Measurements from ENCODE around the gene PSMD14. TPM values are rescaled to one million over a fixed set of nuclear protein-coding genes. Genes with fewer than 3 reads are reported as not detected.

Gene PSMD14
- total and polyA plus RNA-seq, 2 donors (not counting 1 experiment from before 2014, with no cell fraction given): 7.4 to 27.0 TPM

- peaks cover 41% of the 10 kb centered on the region for H3K79me2 ChIP-seq (ENCODE audit: control insufficient read depth, insufficient read depth, low read length)
- Mint-ChIP-seq H3K9me3 (ENCODE audit: insufficient read depth) (no peaks in the 10 kb centered on the region), H3K4me1 (peaks cover 34% of the 10 kb centered on the region), H3K27me3 (no peaks in the 10 kb centered on the region), H3K4me3 (no peak overlapping the region), H3K27ac (no peak overlapping the region)
- WGBS (ENCODE audit: insufficient coverage): 100% methylated on average over 1 of the region's 6 CpGs
- no peak for DNase-seq
- H3K9ac ChIP-seq (ENCODE audit: low read length): no peak overlapping the region
- ChIA-PET CTCF (no interaction called here), POLR2A (no interaction called here)
- H3K27me3 ChIP-seq (replicated peaks in 1 of 4; ENCODE audit: control extremely low read depth in 1 of 4, control insufficient read depth in 3 of 4, insufficient read depth in 4 of 4, low read length in 3 of 4): no peaks in the 10 kb centered on the region
- no peak for ATAC-seq (ENCODE audit: low read depth)
- H3K27ac ChIP-seq (ENCODE audit: low read length in 2 of 2): no peak overlapping the region
- H3K4me1 ChIP-seq (ENCODE audit: control insufficient read depth in 2 of 2, insufficient read depth in 2 of 2, low read length in 2 of 2): peaks cover 0 to 6% of the 10 kb centered on the region in 2 donors
- H3K9me3 ChIP-seq (ENCODE audit: control extremely low read depth in 1 of 3, control insufficient read depth in 2 of 3, insufficient read depth in 1 of 3, low read length in 2 of 3): peaks cover 0 to 1% (median 0%) of the 10 kb centered on the region in 3 donors
- H3K4me2 ChIP-seq (replicated peaks; ENCODE audit: low read depth, low read length, poor library complexity, severe bottlenecking): no peak overlapping the region
- H3K4me3 ChIP-seq (ENCODE audit: control extremely low read depth in 1 of 5, extremely low read depth in 1 of 5, insufficient read depth in 1 of 5, low read depth in 2 of 5, low read length in 4 of 5): no peak overlapping the region
- intact Hi-C loops (cut with micrococcal nuclease): no loop called here
- TF ChIP-seq CTCF (IDR thresholded peaks at IDR 0.05) (no peak), EZH2 (IDR thresholded peaks at IDR 0.05; ENCODE audit: borderline replicate concordance, insufficient read depth, low read depth, low read length, poor library complexity, severe bottlenecking) (no peak)
- H3K36me3 ChIP-seq (replicated peaks in 1 of 2; ENCODE audit: control extremely low read depth in 1 of 2, control insufficient read depth in 1 of 2, extremely low read depth in 1 of 2, insufficient read depth in 2 of 2, low read length in 1 of 2): peaks cover 0 to 5% of the 10 kb centered on the region in 2 experiments
- no peak overlapping the region for H2AFZ ChIP-seq (ENCODE audit: insufficient read depth, low read depth, low read length, poor library complexity, severe bottlenecking)
- H4K20me1 ChIP-seq (ENCODE audit: control insufficient read depth, insufficient read depth, low read length, poor library complexity, severe bottlenecking): no peaks in the 10 kb centered on the region
These were observed 43.5 kb downstream of the PSMD14 start for GRCh38 chr2:161351678-161352077.

GRCh38 chr2:161352719-161353118, 44.5 kb downstream of the PSMD14 start:
- Histone ChIP-seq H4K20me1 (ENCODE audit: control insufficient read depth, insufficient read depth, low read length, poor library complexity, severe bottlenecking) (no peaks in the 10 kb centered on the region), H3K9ac (ENCODE audit: low read length) (no peak overlapping the region), H3K79me2 (ENCODE audit: control insufficient read depth, insufficient read depth, low read length) (peaks cover 31% of the 10 kb centered on the region), H3K4me2 (replicated peaks; ENCODE audit: low read depth, low read length, poor library complexity, severe bottlenecking) (no peak overlapping the region), H3K36me3 (replicated peaks in 1 of 2; ENCODE audit: control extremely low read depth in 1 of 2, control insufficient read depth in 1 of 2, extremely low read depth in 1 of 2, insufficient read depth in 2 of 2, low read length in 1 of 2) (peaks cover 0 to 5% of the 10 kb centered on the region in 2 experiments), H3K4me3 (ENCODE audit: control extremely low read depth in 1 of 5, extremely low read depth in 1 of 5, insufficient read depth in 1 of 5, low read depth in 2 of 5, low read length in 4 of 5) (no peak overlapping the region), H3K27me3 (replicated peaks in 1 of 4; ENCODE audit: control extremely low read depth in 1 of 4, control insufficient read depth in 3 of 4, insufficient read depth in 4 of 4, low read length in 3 of 4) (no peaks in the 10 kb centered on the region), H2AFZ (ENCODE audit: insufficient read depth, low read depth, low read length, poor library complexity, severe bottlenecking) (no peak overlapping the region), H3K27ac (ENCODE audit: low read length in 2 of 2) (no peak overlapping the region), H3K4me1 (ENCODE audit: control insufficient read depth in 2 of 2, insufficient read depth in 2 of 2, low read length in 2 of 2) (peaks cover 0 to 6% of the 10 kb centered on the region in 2 donors), H3K9me3 (ENCODE audit: control extremely low read depth in 1 of 3, control insufficient read depth in 2 of 3, insufficient read depth in 1 of 3, low read length in 2 of 3) (peaks cover 0 to 1% (median 0%) of the 10 kb centered on the region in 3 donors)
- no peaks in the 10 kb centered on the region for H3K9me3 Mint-ChIP-seq (ENCODE audit: insufficient read depth)
- intact Hi-C loops (cut with micrococcal nuclease): no loop called here
- no peak overlapping the region for H3K4me3 Mint-ChIP-seq
- DNase-seq: no peak
- ChIA-PET POLR2A (interaction anchor here (0.6 kb wide), 1 partner anchor 152 kb away, joined by 4 read pairs; no protein-coding TSS in a partner anchor), CTCF (no interaction called here)
- no peak overlapping the region for H3K27ac Mint-ChIP-seq
- ATAC-seq (ENCODE audit: low read depth): no peak
- TF ChIP-seq EZH2 (IDR thresholded peaks at IDR 0.05; ENCODE audit: borderline replicate concordance, insufficient read depth, low read depth, low read length, poor library complexity, severe bottlenecking) (no peak), CTCF (IDR thresholded peaks at IDR 0.05) (no peak)
- H3K4me1 Mint-ChIP-seq: peaks cover 32% of the 10 kb centered on the region
- no peaks in the 10 kb centered on the region for H3K27me3 Mint-ChIP-seq

Measured in B cell (primary cell).